T-helper 17 cell (primary cell): ENCODE results near the gene PLPPR5. TPM values are rescaled to one million over a fixed set of nuclear protein-coding genes. Genes with fewer than 3 reads are reported as not detected.

ENCODE experiments used
- ATAC-seq: fragments of 150-1000 bp; cut with Tn5 transposase; 2 replicates; pipeline ENCODE4 v1.10.0; 2021; ENCODE audit warnings: mild to moderate bottlenecking, moderate library complexity
- DNase-seq, 3 donors: peaks; one replicate each; pipeline versions ENCODE4 v3.0.0 to v3.0.0-alpha.2; 2020 to 2021
- H3K9me3 ChIP-seq: one replicate; pipeline ENCODE4 v1.7.0; 2013; ENCODE audit warnings: low read length, mild to moderate bottlenecking; ENCODE audit not compliant: control insufficient read depth, poor library complexity, severe bottlenecking
- H3K27ac Mint-ChIP-seq: one replicate; pipeline ENCODE4 v1.8.0; 2022; ENCODE audit warnings: mild to moderate bottlenecking, moderate library complexity, mixed read lengths
- H3K27me3 Mint-ChIP-seq: one replicate; pipeline ENCODE4 v1.8.0; 2022; ENCODE audit warnings: mixed read lengths
- H3K36me3 Mint-ChIP-seq: one replicate; pipeline ENCODE4 v1.8.0; 2022; ENCODE audit warnings: low read depth, mixed read lengths
- H3K4me1 Mint-ChIP-seq: one replicate; pipeline ENCODE4 v1.8.0; 2022; ENCODE audit warnings: mild to moderate bottlenecking, mixed read lengths
- H3K4me3 Mint-ChIP-seq: one replicate; pipeline ENCODE4 v1.8.0; 2022; ENCODE audit warnings: mild to moderate bottlenecking, moderate library complexity, mixed read lengths
- total RNA-seq, 4 donors: library from RNA in 2 of 4; stranded (reverse) in 2 of 4; gene quantifications; one replicate each; pipeline ENCODE4 v1.2.3 and lab custom pipeline; 2022 to 2026

The PLPPR5 gene
- total RNA-seq, 2 donors from 2014 or later, result not detected

GRCh38 chr1:98962156-98962555 is 42.5 kb downstream of the PLPPR5 start:
- DNase-seq, result no peak
- H3K36me3 Mint-ChIP-seq, result no peaks in the 10 kb centered on the region
- no peak for ATAC-seq
- peaks cover 11% of the 10 kb centered on the region for H3K4me1 Mint-ChIP-seq
- H3K9me3 ChIP-seq, result no peaks in the 10 kb centered on the region
- H3K27me3 Mint-ChIP-seq, result peaks cover 17% of the 10 kb centered on the region
- no peak overlapping the region for H3K27ac Mint-ChIP-seq
- H3K4me3 Mint-ChIP-seq, result no peak overlapping the region

- H3K27me3 Mint-ChIP-seq, result no peaks in the 10 kb centered on the region
- H3K4me3 Mint-ChIP-seq, result no peak overlapping the region
- H3K36me3 Mint-ChIP-seq, result no peaks in the 10 kb centered on the region
Measured at GRCh38 chr1:98949621-98950020, 55.0 kb downstream of the PLPPR5 start.

DNA sequence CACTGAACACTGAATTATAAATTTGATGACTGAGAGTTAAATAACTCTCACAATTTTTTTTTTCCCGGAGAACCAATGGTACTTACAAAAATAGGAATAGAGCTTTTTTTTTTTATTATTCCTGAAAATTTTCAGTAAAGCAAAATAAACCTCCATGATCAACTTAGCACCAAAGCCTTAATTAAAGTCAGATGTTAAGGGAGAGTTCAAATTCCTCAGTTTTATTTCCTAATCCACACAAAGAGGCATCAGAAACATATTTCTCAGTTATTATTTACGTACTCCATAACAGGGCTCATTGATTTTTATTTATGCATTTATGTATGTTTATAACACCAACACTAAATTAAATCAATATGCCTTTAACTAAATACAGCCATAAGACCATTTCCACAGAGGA is 55.5 kb downstream of the PLPPR5 start:
- H3K27ac Mint-ChIP-seq, result no peak overlapping the region
- ATAC-seq, result no peak
- no peak overlapping the region for H3K4me3 Mint-ChIP-seq
- H3K27me3 Mint-ChIP-seq, result no peaks in the 10 kb centered on the region
- no peaks in the 10 kb centered on the region for H3K36me3 Mint-ChIP-seq
- DNase-seq, result no peak
- H3K9me3 ChIP-seq, result no peaks in the 10 kb centered on the region
- H3K4me1 Mint-ChIP-seq, result no peaks in the 10 kb centered on the region

More at GRCh38 chr1:98949621-98950020, 55.0 kb downstream of the PLPPR5 start:
- Mint-ChIP-seq H3K4me1 (no peaks in the 10 kb centered on the region), H3K27ac (no peak overlapping the region)
- ATAC-seq (no peak), DNase-seq (no peak)
- no peaks in the 10 kb centered on the region for H3K9me3 ChIP-seq

DNA sequence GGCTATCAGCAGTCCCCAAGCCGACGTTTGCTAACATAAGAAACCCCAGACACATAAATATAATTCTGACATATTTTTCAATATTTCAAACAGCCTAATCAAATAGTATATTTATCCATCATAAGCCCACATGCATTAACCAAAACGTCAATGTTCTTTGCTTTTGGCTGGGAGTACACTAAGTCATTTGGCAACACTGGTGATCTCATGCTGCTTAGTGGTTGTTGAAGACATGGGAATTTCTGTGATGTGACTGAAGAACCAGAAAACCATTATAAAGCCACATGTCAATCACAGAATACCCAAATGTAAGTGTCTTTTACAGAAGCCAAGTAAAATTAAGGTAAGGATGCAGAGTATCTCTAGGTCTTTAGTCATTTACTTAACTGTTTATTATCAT is 57.6 kb downstream of the PLPPR5 start:
- Mint-ChIP-seq H3K4me1 (peaks cover 2% of the 10 kb centered on the region), H3K4me3 (no peak overlapping the region), H3K27ac (no peak overlapping the region), H3K27me3 (no peaks in the 10 kb centered on the region), H3K36me3 (no peaks in the 10 kb centered on the region)
- ATAC-seq (no peak), DNase-seq (no peak)
- no peaks in the 10 kb centered on the region for H3K9me3 ChIP-seq

- DNase-seq (no peak), ATAC-seq (no peak)
- Mint-ChIP-seq H3K27me3 (no peaks in the 10 kb centered on the region), H3K27ac (no peak overlapping the region), H3K4me3 (no peak overlapping the region), H3K4me1 (peaks cover 13% of the 10 kb centered on the region), H3K36me3 (no peaks in the 10 kb centered on the region)
- H3K9me3 ChIP-seq, result no peaks in the 10 kb centered on the region
Measured at GRCh38 chr1:98940722-98941079, 64.0 kb downstream of the PLPPR5 start.

DNA sequence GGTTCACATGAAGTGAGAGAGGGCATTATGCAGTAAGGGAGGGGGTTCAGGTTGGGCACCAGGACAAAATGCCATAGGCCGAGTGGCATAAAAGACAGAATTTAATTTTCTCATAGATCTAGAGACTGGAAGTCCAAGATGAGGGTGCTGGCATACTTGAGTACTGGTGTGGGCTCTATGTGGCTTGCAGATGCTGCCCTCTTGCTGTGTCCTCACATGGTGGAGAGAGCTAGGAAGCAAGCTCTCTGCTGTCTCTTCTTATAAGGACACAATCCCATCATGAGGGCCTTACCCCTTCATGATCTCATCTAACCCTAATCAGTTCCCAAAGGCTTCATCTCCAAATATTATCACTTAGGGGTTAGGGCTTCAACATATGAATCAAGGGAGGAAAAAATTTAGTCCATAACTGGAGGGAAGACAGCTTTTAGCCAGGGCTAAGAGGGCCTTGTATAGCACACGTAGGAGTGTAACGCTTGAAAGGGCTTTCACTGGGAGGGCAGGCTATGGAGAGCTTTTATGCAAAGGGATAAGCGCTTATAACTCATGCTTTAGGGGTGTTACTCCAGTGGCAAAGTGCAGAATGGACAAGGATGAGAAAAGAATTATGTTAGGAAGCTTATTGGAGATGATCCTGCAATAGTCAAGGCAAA is 64.5 kb downstream of the PLPPR5 start:
- Mint-ChIP-seq H3K4me1 (peaks cover 13% of the 10 kb centered on the region), H3K27ac (no peak overlapping the region), H3K27me3 (no peaks in the 10 kb centered on the region), H3K4me3 (no peak overlapping the region), H3K36me3 (no peaks in the 10 kb centered on the region)
- DNase-seq, result no peak
- no peaks in the 10 kb centered on the region for H3K9me3 ChIP-seq
- no peak for ATAC-seq

- Mint-ChIP-seq H3K4me1 (peaks cover 13% of the 10 kb centered on the region), H3K27ac (no peak overlapping the region), H3K4me3 (no peak overlapping the region), H3K27me3 (no peaks in the 10 kb centered on the region), H3K36me3 (no peaks in the 10 kb centered on the region)
- no peaks in the 10 kb centered on the region for H3K9me3 ChIP-seq
- ATAC-seq (no peak), DNase-seq (no peak)
Measured at GRCh38 chr1:98939471-98939870, 65.2 kb downstream of the PLPPR5 start.

DNA sequence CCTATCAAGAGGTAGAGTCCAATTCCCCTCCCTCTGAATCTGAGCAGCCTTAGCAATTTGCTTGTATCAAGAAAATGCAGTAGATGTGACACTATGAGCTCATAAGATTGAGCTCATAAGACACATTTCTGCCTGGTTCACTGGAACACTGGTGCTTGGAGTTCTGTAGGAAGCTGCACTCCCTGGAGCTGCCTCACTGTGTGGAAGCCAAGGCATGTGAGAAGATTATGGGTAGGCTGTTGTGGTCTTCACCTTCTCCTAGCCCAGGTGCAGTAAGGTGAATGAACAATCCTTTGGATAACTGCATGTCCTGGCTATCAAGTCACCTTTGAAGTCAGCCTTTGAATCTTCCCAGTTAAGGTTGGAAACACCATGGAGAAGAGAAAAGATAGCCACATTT is 67.3 kb downstream of the PLPPR5 start:
- Mint-ChIP-seq H3K4me3 (no peak overlapping the region), H3K27me3 (no peaks in the 10 kb centered on the region), H3K36me3 (no peaks in the 10 kb centered on the region), H3K4me1 (peaks cover 11% of the 10 kb centered on the region), H3K27ac (no peak overlapping the region)
- DNase-seq (no peak), ATAC-seq (no peak)
- H3K9me3 ChIP-seq, result no peaks in the 10 kb centered on the region

DNA sequence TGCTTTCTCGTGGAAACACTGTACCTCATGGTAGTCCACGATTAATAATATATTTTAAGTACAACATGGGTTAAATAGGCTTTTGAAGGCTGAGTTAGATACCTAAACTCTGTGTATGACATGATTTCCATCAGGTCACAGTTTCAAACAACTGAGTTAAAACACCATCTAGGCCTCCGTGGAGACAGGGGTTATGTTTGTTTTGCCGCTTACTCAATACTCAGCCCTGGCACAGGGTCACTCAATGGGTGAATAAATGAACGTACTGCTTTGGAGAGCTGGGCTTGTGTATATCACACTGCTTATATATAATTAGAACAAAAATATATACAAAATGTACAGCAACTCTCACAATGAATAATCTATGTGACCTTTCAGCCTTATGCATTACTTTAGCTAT is 72.5 kb downstream of the PLPPR5 start:
- Mint-ChIP-seq H3K27ac (no peak overlapping the region), H3K27me3 (no peaks in the 10 kb centered on the region), H3K4me3 (no peak overlapping the region), H3K36me3 (no peaks in the 10 kb centered on the region), H3K4me1 (peaks cover 2% of the 10 kb centered on the region)
- ATAC-seq (no peak), DNase-seq (no peak)
- H3K9me3 ChIP-seq, result no peaks in the 10 kb centered on the region

- no peak for ATAC-seq
- H3K27ac Mint-ChIP-seq, result no peak overlapping the region
Measured at GRCh38 chr1:98931128-98931835, 73.4 kb downstream of the PLPPR5 start.

DNA sequence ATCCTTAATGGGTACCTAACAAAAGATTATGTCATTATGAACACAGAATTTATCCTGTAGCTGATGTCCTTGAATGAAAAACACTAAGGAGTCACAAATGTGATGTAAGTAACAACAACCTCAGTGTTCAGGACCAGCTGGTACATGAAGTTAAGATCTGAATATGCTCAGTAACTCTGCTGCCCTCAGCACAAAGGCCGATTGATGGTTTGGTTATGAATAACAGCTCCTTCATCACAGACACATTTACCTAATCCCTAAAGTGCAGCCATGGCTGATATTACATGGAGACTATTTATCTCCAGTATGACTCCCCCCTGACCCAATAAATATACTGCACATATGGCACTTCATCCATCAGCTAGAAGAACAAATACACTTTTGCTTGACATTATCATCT is 75.2 kb downstream of the PLPPR5 start:
- H3K4me3 Mint-ChIP-seq, result no peak overlapping the region
- no peaks in the 10 kb centered on the region for H3K9me3 ChIP-seq
- H3K36me3 Mint-ChIP-seq, result no peaks in the 10 kb centered on the region
- H3K27me3 Mint-ChIP-seq, result no peaks in the 10 kb centered on the region
- ATAC-seq (no peak), DNase-seq (no peak)
- H3K27ac Mint-ChIP-seq, result no peak overlapping the region
- H3K4me1 Mint-ChIP-seq, result peaks cover 2% of the 10 kb centered on the region

More at GRCh38 chr1:98931128-98931835, 73.4 kb downstream of the PLPPR5 start:
- Mint-ChIP-seq H3K4me3 (no peak overlapping the region), H3K36me3 (no peaks in the 10 kb centered on the region), H3K27me3 (no peaks in the 10 kb centered on the region), H3K4me1 (peaks cover 2% of the 10 kb centered on the region)
- DNase-seq, result no peak
- H3K9me3 ChIP-seq, result no peaks in the 10 kb centered on the region

DNA sequence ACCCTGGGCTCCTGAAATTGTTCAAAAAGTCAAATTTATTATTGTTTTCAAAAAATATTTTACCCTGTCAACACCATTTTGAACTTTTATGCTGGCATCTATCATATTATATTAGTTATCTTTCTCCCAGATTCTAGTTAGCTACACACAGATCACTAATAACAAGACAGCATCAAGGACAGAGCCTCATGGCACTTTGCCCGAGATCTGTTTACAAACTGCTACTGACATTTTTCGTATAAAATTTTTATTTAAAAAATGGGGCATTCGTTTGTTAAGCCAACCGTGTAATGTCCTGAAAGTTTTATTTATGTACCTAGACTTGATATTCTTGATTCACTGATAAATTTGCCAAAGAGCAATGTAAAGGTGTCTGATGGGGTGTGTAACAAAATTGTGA is 78.1 kb downstream of the PLPPR5 start:
- Mint-ChIP-seq H3K4me1 (peaks cover 2% of the 10 kb centered on the region), H3K4me3 (no peak overlapping the region), H3K27ac (no peak overlapping the region), H3K36me3 (no peaks in the 10 kb centered on the region), H3K27me3 (no peaks in the 10 kb centered on the region)
- no peaks in the 10 kb centered on the region for H3K9me3 ChIP-seq
- DNase-seq (no peak), ATAC-seq (no peak)

DNA sequence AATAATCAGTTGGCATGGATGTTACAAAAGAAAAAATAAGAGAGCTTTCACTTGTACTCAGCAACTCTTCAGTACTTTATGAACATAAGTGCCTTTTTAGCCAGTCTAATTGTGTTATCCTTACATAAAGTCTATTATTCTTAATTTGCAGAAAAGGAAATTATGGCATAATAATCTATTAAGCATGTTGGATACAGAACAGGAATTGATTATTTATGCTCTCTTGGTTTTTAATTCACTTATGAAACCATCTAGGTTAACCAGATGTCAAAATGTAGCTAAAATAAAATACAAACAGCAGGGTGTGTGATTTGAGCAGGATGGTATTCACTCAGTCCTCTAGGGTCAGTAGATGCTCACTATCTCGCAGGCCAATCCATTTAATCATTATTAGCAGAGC is 79.7 kb downstream of the PLPPR5 start:
- ATAC-seq, result no peak
- no peaks in the 10 kb centered on the region for H3K36me3 Mint-ChIP-seq
- no peak overlapping the region for H3K4me3 Mint-ChIP-seq
- peaks cover 2% of the 10 kb centered on the region for H3K4me1 Mint-ChIP-seq
- no peaks in the 10 kb centered on the region for H3K9me3 ChIP-seq
- no peak overlapping the region for H3K27ac Mint-ChIP-seq
- H3K27me3 Mint-ChIP-seq, result no peaks in the 10 kb centered on the region
- DNase-seq, result no peak

DNA sequence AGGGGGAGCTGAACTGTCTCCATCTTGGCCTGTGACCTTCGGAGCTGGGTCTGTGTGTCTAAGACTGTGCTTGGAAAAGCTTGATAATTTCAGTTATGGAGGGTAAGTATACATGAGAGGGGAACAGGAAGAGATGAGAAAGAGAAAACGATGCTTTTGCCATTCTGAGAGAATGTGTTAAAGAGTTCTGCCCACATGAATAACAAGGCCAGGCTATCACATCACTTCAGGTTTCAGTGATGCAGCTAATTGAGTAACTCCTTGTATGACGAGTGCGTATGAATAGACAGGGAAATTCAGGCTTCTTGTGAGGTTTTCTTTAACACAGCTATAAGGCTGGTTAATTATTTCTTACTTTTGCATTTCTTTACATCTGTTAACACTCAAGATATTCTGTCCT is 81.0 kb downstream of the PLPPR5 start:
- no peak for DNase-seq
- no peak for ATAC-seq
- Mint-ChIP-seq H3K36me3 (no peaks in the 10 kb centered on the region), H3K27ac (no peak overlapping the region), H3K4me3 (no peak overlapping the region), H3K27me3 (no peaks in the 10 kb centered on the region), H3K4me1 (peaks cover 2% of the 10 kb centered on the region)
- no peaks in the 10 kb centered on the region for H3K9me3 ChIP-seq
